Trophoblast cell (in vitro differentiated cells and primary cell): Measurements from ENCODE around the gene RASA2.

Experiments
- DNase-seq, 2 donors: peaks; one replicate each; pipeline ENCODE4 v3.0.0-alpha.2; 2016
- H2AFZ ChIP-seq: 2 replicates; pipeline ENCODE4 v1.6.1; 2013; ENCODE audit warnings: low read length, moderate library complexity, mild to moderate bottlenecking; ENCODE audit not compliant: insufficient read depth, poor library complexity
- H2AK5ac ChIP-seq: 2 replicates; pipeline ENCODE4 v1.6.1; 2013; ENCODE audit warnings: mild to moderate bottlenecking, low read length
- H2BK120ac ChIP-seq: 2 replicates; pipeline ENCODE4 v1.6.1; 2013; ENCODE audit warnings: low read length, mild to moderate bottlenecking, moderate library complexity; ENCODE audit not compliant: insufficient read depth, poor library complexity
- H2BK12ac ChIP-seq: 2 replicates; pipeline ENCODE4 v1.6.1; 2013; ENCODE audit warnings: mild to moderate bottlenecking, low read length, moderate library complexity
- H2BK5ac ChIP-seq: 2 replicates; pipeline ENCODE4 v1.6.1; 2013; ENCODE audit warnings: low read length, low read depth, moderate library complexity, mild to moderate bottlenecking; ENCODE audit not compliant: poor library complexity
- H3K14ac ChIP-seq: 2 replicates; pipeline ENCODE4 v1.6.1; 2013; ENCODE audit warnings: mild to moderate bottlenecking, low read length
- H3K18ac ChIP-seq: 2 replicates; pipeline ENCODE4 v1.6.1; 2013; ENCODE audit warnings: mild to moderate bottlenecking, low read length
- H3K23ac ChIP-seq: 2 replicates; pipeline ENCODE4 v1.6.1; 2013; ENCODE audit warnings: low read length
- H3K27ac ChIP-seq: 2 replicates; pipeline ENCODE4 v1.5.1; 2013; ENCODE audit warnings: low read depth, mild to moderate bottlenecking, inconsistent platforms, low read length, moderate library complexity
- H3K27me3 ChIP-seq: 2 replicates; pipeline ENCODE4 v1.6.1; 2013; ENCODE audit warnings: inconsistent platforms, mild to moderate bottlenecking, low read length, moderate library complexity; ENCODE audit not compliant: insufficient read depth
- H3K36me3 ChIP-seq, 2 experiments: 1 replicate in 1 of 2; 2 replicates in 1 of 2; pipeline ENCODE4 v1.6.1; 2013; ENCODE audit warnings: low read length in 2 of 2, mild to moderate bottlenecking in 2 of 2, moderate library complexity in 1 of 2; ENCODE audit not compliant: insufficient read depth in 2 of 2, control insufficient read depth in 1 of 2
- H3K4ac ChIP-seq: 2 replicates; pipeline ENCODE4 v1.6.1; 2013; ENCODE audit warnings: low read depth, mild to moderate bottlenecking, low read length, moderate library complexity
- H3K4me1 ChIP-seq, 2 experiments: 1 replicate in 1 of 2; 2 replicates in 1 of 2; pipeline ENCODE4 v1.6.1; 2013; ENCODE audit warnings: low read length in 2 of 2, mild to moderate bottlenecking in 2 of 2, moderate library complexity in 1 of 2; ENCODE audit not compliant: insufficient read depth in 2 of 2, control insufficient read depth in 1 of 2
- H3K4me2 ChIP-seq: 2 replicates; pipeline ENCODE4 v1.6.1; 2013; ENCODE audit warnings: inconsistent platforms, mild to moderate bottlenecking, low read length, moderate library complexity
- H3K4me3 ChIP-seq: 2 replicates; pipeline ENCODE4 v1.5.1; 2013; ENCODE audit warnings: mild to moderate bottlenecking, low read depth, low read length, inconsistent platforms
- H3K79me1 ChIP-seq: one replicate; pipeline ENCODE4 v1.6.1; 2013; ENCODE audit warnings: low read length
- H3K79me2 ChIP-seq: 2 replicates; pipeline ENCODE4 v1.6.1; 2013; ENCODE audit warnings: low read length, mild to moderate bottlenecking; ENCODE audit not compliant: control insufficient read depth, insufficient read depth, poor library complexity
- H3K9ac ChIP-seq: 2 replicates; pipeline ENCODE4 v1.6.1; 2013; ENCODE audit warnings: mild to moderate bottlenecking, low read length
- H3K9me3 ChIP-seq: 2 replicates; pipeline ENCODE4 v1.6.1; 2013; ENCODE audit warnings: low read depth, mild to moderate bottlenecking, control low read depth, inconsistent platforms, low read length; ENCODE audit not compliant: insufficient read depth
- H4K12ac ChIP-seq: 2 replicates; pipeline ENCODE4 v1.6.1; 2013; ENCODE audit warnings: low read depth, mild to moderate bottlenecking, low read length, moderate library complexity
- H4K8ac ChIP-seq: 2 replicates; pipeline ENCODE4 v1.6.1; 2013; ENCODE audit warnings: low read depth, mild to moderate bottlenecking, low read length, moderate library complexity
- H4K91ac ChIP-seq: one replicate; pipeline ENCODE4 v1.6.1; 2013; ENCODE audit warnings: low read depth, mild to moderate bottlenecking, low read length, moderate library complexity
- WGBS: extraction: QIAGEN DNeasy Blood & Tissue Kit; methylation state at CpG from one replicate; pipeline ENCODE4 v1.1.7; 2013; ENCODE audit warnings: missing lambda C conversion rate; ENCODE audit not compliant: insufficient read length, insufficient coverage; ENCODE audit errors: extremely low coverage; 5-methylcytosine and 5-hydroxymethylcytosine counted together

The RASA2 gene

GRCh38 chr3:141557961-141558706 is 71.3 kb downstream of the RASA2 start:
- Histone ChIP-seq H2AFZ (no peak overlapping the region), H3K27ac (no peak overlapping the region), H4K91ac (no peak overlapping the region), H3K36me3 (peaks cover 1% of the 10 kb centered on the region in 2 experiments), H2BK120ac (no peak overlapping the region), H3K4me1 (peaks cover 2 to 4% of the 10 kb centered on the region in 2 experiments), H2AK5ac (no peak overlapping the region), H4K12ac (no peak overlapping the region), H4K8ac (no peak overlapping the region), H3K4me3 (no peak overlapping the region), H3K9me3 (no peaks in the 10 kb centered on the region), H2BK5ac (no peak overlapping the region), H2BK12ac (no peak overlapping the region), H3K9ac (no peak overlapping the region), H3K23ac (no peak overlapping the region), H3K18ac (no peak overlapping the region), H3K79me1 (peaks cover 2% of the 10 kb centered on the region), H3K79me2 (no peaks in the 10 kb centered on the region), H3K4me2 (no peak overlapping the region), H3K14ac (no peak overlapping the region), H3K27me3 (no peaks in the 10 kb centered on the region), H3K4ac (no peak overlapping the region)
- DNase-seq = no peak
- whole genome bisulfite sequencing = 100% methylated on average over 1 of the region's 4 CpGs

GRCh38 chr3:141561426-141562034 is 74.7 kb downstream of the RASA2 start:
- Histone ChIP-seq H4K8ac (no peak overlapping the region), H2BK120ac (no peak overlapping the region), H4K91ac (no peak overlapping the region), H4K12ac (no peak overlapping the region), H3K23ac (no peak overlapping the region), H3K79me2 (no peaks in the 10 kb centered on the region), H3K9ac (no peak overlapping the region), H2BK12ac (no peak overlapping the region), H3K4me3 (no peak overlapping the region), H3K27me3 (no peaks in the 10 kb centered on the region), H3K9me3 (no peaks in the 10 kb centered on the region), H2BK5ac (no peak overlapping the region), H2AFZ (no peak overlapping the region), H3K79me1 (peaks cover 2% of the 10 kb centered on the region), H3K36me3 (no peaks in the 10 kb centered on the region), H3K4me2 (no peak overlapping the region), H3K4ac (no peak overlapping the region), H2AK5ac (no peak overlapping the region), H3K14ac (no peak overlapping the region), H3K27ac (no peak overlapping the region), H3K4me1 (peaks cover 0 to 2% of the 10 kb centered on the region in 2 experiments), H3K18ac (no peak overlapping the region)
- peak; percentile 18 to 85 for DNase-seq
- WGBS = no CpG with 5 or more reads among the region's 2 CpGs

GRCh38 chr3:141564241-141564640 is 77.4 kb downstream of the RASA2 start:
- no peak overlapping the region for H2AFZ ChIP-seq

GRCh38 chr3:141570068-141570467 is 83.2 kb downstream of the RASA2 start:
- no peak overlapping the region for H2AK5ac ChIP-seq

More at GRCh38 chr3:141564241-141564640, 77.4 kb downstream of the RASA2 start:
- Histone ChIP-seq H3K4me2 (no peak overlapping the region), H3K4me3 (no peak overlapping the region), H3K9ac (no peak overlapping the region), H3K4me1 (no peaks in the 10 kb centered on the region), H3K14ac (no peak overlapping the region), H2BK120ac (no peak overlapping the region), H2AK5ac (no peak overlapping the region), H3K27ac (no peak overlapping the region), H4K8ac (no peak overlapping the region), H3K4ac (no peak overlapping the region), H3K36me3 (no peaks in the 10 kb centered on the region), H4K91ac (no peak overlapping the region), H2BK12ac (no peak overlapping the region), H4K12ac (no peak overlapping the region), H3K23ac (no peak overlapping the region), H3K18ac (no peak overlapping the region), H3K27me3 (no peaks in the 10 kb centered on the region), H3K79me2 (no peaks in the 10 kb centered on the region), H3K9me3 (no peaks in the 10 kb centered on the region), H2BK5ac (no peak overlapping the region), H3K79me1 (no peaks in the 10 kb centered on the region)
- WGBS = no CpG with 5 or more reads among the region's 1 CpG
- DNase-seq = no peak

More at GRCh38 chr3:141570068-141570467, 83.2 kb downstream of the RASA2 start:
- no peak overlapping the region for H3K18ac ChIP-seq
- H3K14ac ChIP-seq = no peak overlapping the region
- H3K27me3 ChIP-seq = no peaks in the 10 kb centered on the region
- H3K23ac ChIP-seq = no peak overlapping the region
- no peak overlapping the region for H4K12ac ChIP-seq
- no peak overlapping the region for H4K91ac ChIP-seq
- no peak overlapping the region for H2BK5ac ChIP-seq
- H2AFZ ChIP-seq = no peak overlapping the region
- no CpG with 5 or more reads among the region's 6 CpGs for WGBS
- no peak overlapping the region for H3K9ac ChIP-seq
- H4K8ac ChIP-seq = no peak overlapping the region
- DNase-seq = no peak
- no peaks in the 10 kb centered on the region for H3K4me1 ChIP-seq
- H3K4me2 ChIP-seq = no peak overlapping the region
- H3K27ac ChIP-seq = no peak overlapping the region
- no peaks in the 10 kb centered on the region for H3K79me1 ChIP-seq
- peaks cover 0 to 5% of the 10 kb centered on the region in 2 experiments for H3K36me3 ChIP-seq
- no peaks in the 10 kb centered on the region for H3K79me2 ChIP-seq
- H3K4me3 ChIP-seq = no peak overlapping the region
- no peaks in the 10 kb centered on the region for H3K9me3 ChIP-seq
- H2BK12ac ChIP-seq = no peak overlapping the region
- no peak overlapping the region for H3K4ac ChIP-seq
- no peak overlapping the region for H2BK120ac ChIP-seq
